ENCODE measurements around the gene SLC26A9. TPM values are rescaled to one million over a fixed set of nuclear protein-coding genes. Genes with fewer than 3 reads are reported as not detected.
"Not testable (repeated sequence)": the region's sequence is repeated elsewhere in the genome, so short reads cannot be mapped to it uniquely, and the experiment has no call there.

Gene SLC26A9
- total RNA-seq, 1 experiment from 2014 or later = not detected

- no peak for TF ChIP-seq CTCF (conservative IDR thresholded peaks at IDR 0.05; ENCODE audit: low read depth, low read length)
- no peak for TF ChIP-seq EZH2 (IDR thresholded peaks at IDR 0.05; ENCODE audit: borderline replicate concordance, low read depth, low read length, poor library complexity, severe bottlenecking)
- no peak overlapping the region for H3K4me3 ChIP-seq (ENCODE audit: low read depth, low read length, poor library complexity, severe bottlenecking)
- H3K27ac ChIP-seq (ENCODE audit: low read depth, low read length, poor library complexity, severe bottlenecking) = no peak overlapping the region
- BruUV-seq (replicated peaks) = no TSS peak
- no peaks in the 10 kb centered on the region for H3K9me3 ChIP-seq (ENCODE audit: low read depth, low read length, poor library complexity, severe bottlenecking)
- no peaks in the 10 kb centered on the region for H3K4me1 ChIP-seq (ENCODE audit: insufficient read depth, low read length, poor library complexity, severe bottlenecking)
- intact Hi-C loops (cut with micrococcal nuclease; ENCODE audit: unreplicated experiment) = no loop called here
- peaks cover 25% of the 10 kb centered on the region for H3K27me3 ChIP-seq (replicated peaks; ENCODE audit: insufficient read depth, low read depth, low read length, poor library complexity)
- DNase-seq (ENCODE audit: low spot score) = no peak
- CTCF ChIA-PET = no interaction called here
- POLR2A ChIA-PET (ENCODE audit: low non-redundant PET) = no interaction called here
- no peaks in the 10 kb centered on the region for H3K36me3 ChIP-seq (ENCODE audit: insufficient read depth, low read length, poor library complexity, severe bottlenecking)
Observed at GRCh38 chr1:205880923-205881322, 62.3 kb downstream of the SLC26A9 start.

GRCh38 chr1:205879974-205880373 is 63.3 kb downstream of the SLC26A9 start:
- intact Hi-C loops (cut with micrococcal nuclease; ENCODE audit: unreplicated experiment) = no loop called here
- POLR2A ChIA-PET (ENCODE audit: low non-redundant PET) = no interaction called here
- Histone ChIP-seq H3K27ac (ENCODE audit: low read depth, low read length, poor library complexity, severe bottlenecking) (no peak overlapping the region), H3K36me3 (ENCODE audit: insufficient read depth, low read length, poor library complexity, severe bottlenecking) (no peaks in the 10 kb centered on the region), H3K4me3 (ENCODE audit: low read depth, low read length, poor library complexity, severe bottlenecking) (no peak overlapping the region), H3K4me1 (ENCODE audit: insufficient read depth, low read length, poor library complexity, severe bottlenecking) (no peaks in the 10 kb centered on the region), H3K9me3 (ENCODE audit: low read depth, low read length, poor library complexity, severe bottlenecking) (no peaks in the 10 kb centered on the region), H3K27me3 (replicated peaks; ENCODE audit: insufficient read depth, low read depth, low read length, poor library complexity) (peaks cover 25% of the 10 kb centered on the region)
- no TSS peak for BruUV-seq (replicated peaks)
- no peak for DNase-seq (ENCODE audit: low spot score)
- CTCF ChIA-PET = no interaction called here
- TF ChIP-seq CTCF (conservative IDR thresholded peaks at IDR 0.05; ENCODE audit: low read depth, low read length) (no peak), EZH2 (IDR thresholded peaks at IDR 0.05; ENCODE audit: borderline replicate concordance, low read depth, low read length, poor library complexity, severe bottlenecking) (no peak)

GRCh38 chr1:205878026-205878425 is 65.2 kb downstream of the SLC26A9 start:
- no peak for TF ChIP-seq CTCF (conservative IDR thresholded peaks at IDR 0.05; ENCODE audit: low read depth, low read length)
- TF ChIP-seq EZH2 (IDR thresholded peaks at IDR 0.05; ENCODE audit: borderline replicate concordance, low read depth, low read length, poor library complexity, severe bottlenecking) = no peak
- intact Hi-C loops (cut with micrococcal nuclease; ENCODE audit: unreplicated experiment) = no loop called here
- H3K36me3 ChIP-seq (ENCODE audit: insufficient read depth, low read length, poor library complexity, severe bottlenecking) = no peaks in the 10 kb centered on the region
- no peaks in the 10 kb centered on the region for H3K9me3 ChIP-seq (ENCODE audit: low read depth, low read length, poor library complexity, severe bottlenecking)
- no peak overlapping the region for H3K4me3 ChIP-seq (ENCODE audit: low read depth, low read length, poor library complexity, severe bottlenecking)
- ChIA-PET CTCF (no interaction called here), POLR2A (ENCODE audit: low non-redundant PET) (no interaction called here)
- DNase-seq (ENCODE audit: low spot score) = no peak
- peaks cover 24% of the 10 kb centered on the region for H3K27me3 ChIP-seq (replicated peaks; ENCODE audit: insufficient read depth, low read depth, low read length, poor library complexity)
- no TSS peak for BruUV-seq (replicated peaks)
- H3K4me1 ChIP-seq (ENCODE audit: insufficient read depth, low read length, poor library complexity, severe bottlenecking) = no peaks in the 10 kb centered on the region
- H3K27ac ChIP-seq (ENCODE audit: low read depth, low read length, poor library complexity, severe bottlenecking) = no peak overlapping the region

GRCh38 chr1:205873148-205873547 is 70.1 kb downstream of the SLC26A9 start:
- H3K27ac ChIP-seq (ENCODE audit: low read depth, low read length, poor library complexity, severe bottlenecking); H3K9me3 ChIP-seq (ENCODE audit: low read depth, low read length, poor library complexity, severe bottlenecking); BruUV-seq (replicated peaks); H3K4me3 ChIP-seq (ENCODE audit: low read depth, low read length, poor library complexity, severe bottlenecking); H3K4me1 ChIP-seq (ENCODE audit: insufficient read depth, low read length, poor library complexity, severe bottlenecking); CTCF ChIA-PET; POLR2A ChIA-PET (ENCODE audit: low non-redundant PET); H3K27me3 ChIP-seq (replicated peaks; ENCODE audit: insufficient read depth, low read depth, low read length, poor library complexity); intact Hi-C loops (cut with micrococcal nuclease; ENCODE audit: unreplicated experiment); DNase-seq (ENCODE audit: low spot score); H3K36me3 ChIP-seq (ENCODE audit: insufficient read depth, low read length, poor library complexity, severe bottlenecking): not testable (repeated sequence)

Measured in A673 (cell line).